Keratinocyte (primary cell): ENCODE data around the gene SEC61A1. TPM values are rescaled to one million over a fixed set of nuclear protein-coding genes. Genes with fewer than 3 reads are reported as not detected.
A peak's percentile ranks its signal among the peaks of the same experiment; 100 is the strongest.

Source experiments
- DNase-seq: peaks from one replicate; pipeline ENCODE4 v3.0.0-alpha.2; 2011; ENCODE audit warnings: low read depth, missing footprints, low spot score
- FAIRE-seq: peaks from 2 replicates; lab custom pipeline; 2011; peaks lifted over from hg19 to GRCh38; lab: Jason Lieb, UNC
- H2AFZ ChIP-seq: 2 replicates; pipeline ENCODE4 v1.6.0; 2012; ENCODE audit warnings: low read length, control low read depth, inconsistent platforms; ENCODE audit not compliant: control insufficient read depth
- H3K27ac ChIP-seq: 2 replicates; pipeline ENCODE4 v1.5.1; 2011; ENCODE audit warnings: low read length; ENCODE audit not compliant: control insufficient read depth, insufficient read depth
- H3K27me3 ChIP-seq: 3 replicates; pipeline ENCODE4 v1.6.0; 2011; ENCODE audit warnings: low read length; ENCODE audit not compliant: control insufficient read depth, insufficient read depth; ENCODE audit errors: extremely low read depth
- H3K36me3 ChIP-seq, 2 experiments: 2 replicates in 1 of 2; 3 replicates in 1 of 2; pipeline ENCODE4 v1.5.1; 2011; ENCODE audit warnings: low read length in 2 of 2, mild to moderate bottlenecking in 1 of 2; ENCODE audit not compliant: control insufficient read depth in 2 of 2, insufficient read depth in 2 of 2; ENCODE audit errors: extremely low read depth in 1 of 2
- H3K4me1 ChIP-seq: 3 replicates; pipeline ENCODE4 v1.5.1; 2011; ENCODE audit warnings: low read length; ENCODE audit not compliant: control insufficient read depth, insufficient read depth; ENCODE audit errors: extremely low read depth
- H3K4me2 ChIP-seq: 3 replicates; pipeline ENCODE4 v1.6.0; 2011; ENCODE audit warnings: low read depth, low read length; ENCODE audit not compliant: control insufficient read depth, insufficient read depth; ENCODE audit errors: extremely low read depth
- H3K4me3 ChIP-seq, 3 experiments: fragments of 200-600 bp in 1 of 3; sonication (generic) in 1 of 3; 2 replicates in 2 of 3; 3 replicates in 1 of 3; pipeline ENCODE4 v1.5.1; 2011 to 2016; ENCODE audit warnings: low read length in 3 of 3, mild to moderate bottlenecking in 3 of 3, control low read depth in 2 of 3, inconsistent platforms in 1 of 3, low read depth in 1 of 3, mixed read lengths in 1 of 3, mixed run types in 1 of 3, moderate library complexity in 1 of 3; ENCODE audit not compliant: control insufficient read depth in 2 of 3, insufficient read depth in 2 of 3; ENCODE audit errors: extremely low read depth in 1 of 3
- H3K79me2 ChIP-seq: 2 replicates; pipeline ENCODE4 v1.6.0; 2012; ENCODE audit warnings: low read length; ENCODE audit not compliant: control insufficient read depth, insufficient read depth
- H3K9ac ChIP-seq: 3 replicates; pipeline ENCODE4 v1.6.0; 2011; ENCODE audit warnings: low read length; ENCODE audit not compliant: control insufficient read depth, insufficient read depth; ENCODE audit errors: extremely low read depth
- H3K9me1 ChIP-seq: 3 replicates; pipeline ENCODE4 v1.6.0; 2011; ENCODE audit warnings: low read length; ENCODE audit not compliant: control insufficient read depth, insufficient read depth; ENCODE audit errors: extremely low read depth
- H3K9me3 ChIP-seq: 2 replicates; pipeline ENCODE4 v1.5.1; 2012; ENCODE audit warnings: low read depth, low read length; ENCODE audit not compliant: control insufficient read depth
- H4K20me1 ChIP-seq: 3 replicates; pipeline ENCODE4 v1.6.0; 2011; ENCODE audit warnings: low read length; ENCODE audit not compliant: control insufficient read depth, insufficient read depth; ENCODE audit errors: extremely low read depth
- EZH2 ChIP-seq: IDR thresholded peaks from one replicate; pipeline ENCODE4 v1.6.1; 2012; ENCODE audit warnings: inconsistent platforms, mild to moderate bottlenecking, low read length, moderate library complexity
- dilution Hi-C: fragments of 300-500 bp; cut with MboI; formaldehyde crosslinking; loops from one replicate; pipeline ENCODE4 v1.7.0; 2020; ENCODE audit warnings: low sequenced_read_pairs; ENCODE audit not compliant: extremely low pct_ligation_motif_present
- polyA plus RNA-seq, 5 experiments: library from polyadenylated mRNA; depleted of rRNA in 3 of 5; stranded (reverse) in 3 of 5; stranded (forward) in 1 of 5; unstranded in 1 of 5; fragments of >200 nt; gene quantifications; 1 replicate in 1 of 5; 2 replicates in 3 of 5; 3 replicates in 1 of 5; pipeline versions ENCODE4 v1.2.1 to v1.2.3, GENCODE V29; 2011 to 2012; ENCODE audit warnings: missing spikeins in 2 of 5, low read depth in 1 of 5, low replicate concordance in 1 of 5
- TF ChIP-seq, protein P1 (sequence below), 3 experiments: IDR thresholded peaks in 1 of 3; conservative IDR thresholded peaks in 1 of 3; optimal IDR thresholded peaks in 1 of 3; 2 replicates in 2 of 3; 3 replicates in 1 of 3; pipeline versions ENCODE3 to v1.5.1; 2011; ENCODE audit warnings: low read length in 3 of 3, mild to moderate bottlenecking in 3 of 3, moderate library complexity in 2 of 3, control low read depth in 1 of 3, inconsistent platforms in 1 of 3; ENCODE audit not compliant: insufficient read depth in 2 of 3; ENCODE audit errors: extremely low read depth in 1 of 3

Gene SEC61A1
- polyA plus RNA-seq, 1 donor (not counting 4 experiments of a cell fraction or from before 2014, with no cell fraction given), result 306 TPM

DNA sequence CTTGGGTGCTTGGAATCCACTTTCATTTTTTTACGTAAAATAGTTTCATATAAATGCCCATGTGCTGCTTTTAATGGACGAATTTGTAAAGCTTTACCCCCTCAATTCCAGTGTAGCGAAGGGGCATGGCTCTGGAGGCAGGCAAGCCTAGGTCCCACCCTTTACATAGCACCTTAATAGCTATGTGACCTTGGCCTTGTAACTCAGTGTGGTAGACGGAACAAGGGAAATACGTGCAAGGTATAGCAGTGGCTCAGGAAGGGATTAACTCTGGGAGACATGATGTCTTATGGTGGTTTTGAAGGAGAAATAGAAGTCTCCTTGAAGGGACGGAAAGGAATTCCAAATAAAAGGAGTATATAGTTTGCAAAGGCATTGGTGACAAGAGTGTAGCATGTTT lies 1.4 kb downstream of the SEC61A1 start:
- DNase-seq, result no peak
- peak overlapping the region; percentile 82 to 98 (median 97) for H3K4me3 ChIP-seq
- dilution Hi-C loops, result no loop called here
- no peak for FAIRE-seq
- H3K4me1 ChIP-seq, result peaks cover 29% of the 10 kb centered on the region
- H3K27ac ChIP-seq, result peak overlapping the region; percentile 97
- peak overlapping the region; percentile 99 for H3K9ac ChIP-seq
- H4K20me1 ChIP-seq, result peaks cover 8% of the 10 kb centered on the region
- peaks cover 61% of the 10 kb centered on the region for H3K79me2 ChIP-seq
- no peaks in the 10 kb centered on the region for H3K9me3 ChIP-seq
- no peak for TF ChIP-seq EZH2
- TF ChIP-seq, protein P1, sequence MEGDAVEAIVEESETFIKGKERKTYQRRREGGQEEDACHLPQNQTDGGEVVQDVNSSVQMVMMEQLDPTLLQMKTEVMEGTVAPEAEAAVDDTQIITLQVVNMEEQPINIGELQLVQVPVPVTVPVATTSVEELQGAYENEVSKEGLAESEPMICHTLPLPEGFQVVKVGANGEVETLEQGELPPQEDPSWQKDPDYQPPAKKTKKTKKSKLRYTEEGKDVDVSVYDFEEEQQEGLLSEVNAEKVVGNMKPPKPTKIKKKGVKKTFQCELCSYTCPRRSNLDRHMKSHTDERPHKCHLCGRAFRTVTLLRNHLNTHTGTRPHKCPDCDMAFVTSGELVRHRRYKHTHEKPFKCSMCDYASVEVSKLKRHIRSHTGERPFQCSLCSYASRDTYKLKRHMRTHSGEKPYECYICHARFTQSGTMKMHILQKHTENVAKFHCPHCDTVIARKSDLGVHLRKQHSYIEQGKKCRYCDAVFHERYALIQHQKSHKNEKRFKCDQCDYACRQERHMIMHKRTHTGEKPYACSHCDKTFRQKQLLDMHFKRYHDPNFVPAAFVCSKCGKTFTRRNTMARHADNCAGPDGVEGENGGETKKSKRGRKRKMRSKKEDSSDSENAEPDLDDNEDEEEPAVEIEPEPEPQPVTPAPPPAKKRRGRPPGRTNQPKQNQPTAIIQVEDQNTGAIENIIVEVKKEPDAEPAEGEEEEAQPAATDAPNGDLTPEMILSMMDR (optimal IDR thresholded peaks at IDR 0.05 in 1 of 3, IDR thresholded peaks at IDR 0.05 in 1 of 3, conservative IDR thresholded peaks at IDR 0.05 in 1 of 3; ENCODE audit: extremely low read depth in 1 of 3, insufficient read depth in 2 of 3, low read length in 3 of 3), result no peak
- no peaks in the 10 kb centered on the region for H3K27me3 ChIP-seq
- no peak overlapping the region for H2AFZ ChIP-seq
- peaks cover 16 to 33% of the 10 kb centered on the region in 2 experiments for H3K36me3 ChIP-seq
- H3K9me1 ChIP-seq, result no peaks in the 10 kb centered on the region
- peak overlapping the region; percentile 79 for H3K4me2 ChIP-seq

GRCh38 chr3:128054367-128054766 lies 2.1 kb downstream of the SEC61A1 start:
- H2AFZ ChIP-seq, result no peak overlapping the region
- H3K4me3 ChIP-seq, result peak overlapping the region; percentile 82 to 98 (median 97)
- peaks cover 17 to 33% of the 10 kb centered on the region in 2 experiments for H3K36me3 ChIP-seq
- H3K4me2 ChIP-seq, result peak overlapping the region; percentile 79
- TF ChIP-seq EZH2, result no peak
- TF ChIP-seq, protein P1 (optimal IDR thresholded peaks at IDR 0.05 in 1 of 3, IDR thresholded peaks at IDR 0.05 in 1 of 3, conservative IDR thresholded peaks at IDR 0.05 in 1 of 3; ENCODE audit: extremely low read depth in 1 of 3, insufficient read depth in 2 of 3, low read length in 3 of 3), result no peak
- H3K27ac ChIP-seq, result peak overlapping the region; percentile 97
- H3K27me3 ChIP-seq, result no peaks in the 10 kb centered on the region
- peak overlapping the region; percentile 99 for H3K9ac ChIP-seq
- peaks cover 62% of the 10 kb centered on the region for H3K79me2 ChIP-seq
- FAIRE-seq (peak; percentile 70), DNase-seq (no peak)
- H3K9me3 ChIP-seq, result no peaks in the 10 kb centered on the region
- peaks cover 30% of the 10 kb centered on the region for H3K4me1 ChIP-seq
- H4K20me1 ChIP-seq, result peaks cover 8% of the 10 kb centered on the region
- dilution Hi-C loops, result no loop called here
- H3K9me1 ChIP-seq, result no peaks in the 10 kb centered on the region
